Upper lobe of left lung (tissue), 4 donors: ENCODE results near the gene TMEM175.

Experiments
- POLR2A ChIP-seq, 4 donors: fragments of 450-650 bp; IDR thresholded peaks; one replicate each; pipeline ENCODE4 v1.5.1; 2016 to 2017; ENCODE audit warnings: antibody characterized with exemption in 4 of 4, mild to moderate bottlenecking in 2 of 4
- TF ChIP-seq, protein P1 (sequence below), 6 experiments: fragments of 450-650 bp in 4 of 6; fragments of 200-600 bp in 2 of 6; sonication (generic) in 2 of 6; IDR thresholded peaks; one replicate each; pipeline ENCODE4 v1.5.1; 2016 to 2019; ENCODE audit warnings: antibody characterized with exemption in 6 of 6

DNA sequence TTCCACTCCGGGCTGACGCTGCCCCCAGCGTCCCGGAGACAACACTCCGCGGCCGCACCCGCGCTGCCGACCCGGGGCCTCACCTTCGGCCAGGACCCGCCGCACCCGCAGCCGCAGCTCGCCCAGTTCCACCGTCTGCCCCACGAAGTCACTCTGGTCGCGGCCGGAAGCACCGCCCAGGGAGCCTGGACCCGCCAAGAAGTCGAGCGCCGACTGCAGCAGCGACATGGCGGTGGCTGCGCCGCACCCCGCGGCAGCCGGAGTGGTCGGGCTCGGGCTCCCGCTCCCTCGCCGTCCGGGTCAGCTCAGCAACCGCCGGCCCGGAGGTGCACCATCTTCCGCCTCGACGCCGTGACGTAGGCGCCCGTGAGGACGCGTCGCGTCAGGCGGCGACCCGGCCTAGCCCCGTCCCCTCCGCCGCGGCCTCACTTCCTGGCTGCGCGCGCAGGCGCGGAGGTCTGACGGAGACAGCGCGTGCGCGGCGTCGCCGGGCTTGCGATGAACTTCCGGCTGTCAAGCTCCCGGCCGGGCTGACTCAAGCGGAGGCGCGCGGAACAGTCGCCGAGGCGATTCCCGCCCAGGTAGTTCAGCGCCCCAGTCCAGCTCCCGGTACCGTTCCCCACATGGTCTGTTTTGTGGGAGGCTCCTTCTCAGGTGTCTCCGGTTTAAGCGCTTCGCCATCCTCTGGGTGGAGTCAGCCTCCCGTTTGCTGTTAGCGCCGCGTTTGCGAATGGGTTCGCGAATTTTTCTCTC lies at the start of gene TMEM175, which contains the start of gene GAK:
- peak; percentile 77 to 97 (median 86) for TF ChIP-seq POLR2A (IDR thresholded peaks at IDR 0.05)
- TF ChIP-seq, protein P1, sequence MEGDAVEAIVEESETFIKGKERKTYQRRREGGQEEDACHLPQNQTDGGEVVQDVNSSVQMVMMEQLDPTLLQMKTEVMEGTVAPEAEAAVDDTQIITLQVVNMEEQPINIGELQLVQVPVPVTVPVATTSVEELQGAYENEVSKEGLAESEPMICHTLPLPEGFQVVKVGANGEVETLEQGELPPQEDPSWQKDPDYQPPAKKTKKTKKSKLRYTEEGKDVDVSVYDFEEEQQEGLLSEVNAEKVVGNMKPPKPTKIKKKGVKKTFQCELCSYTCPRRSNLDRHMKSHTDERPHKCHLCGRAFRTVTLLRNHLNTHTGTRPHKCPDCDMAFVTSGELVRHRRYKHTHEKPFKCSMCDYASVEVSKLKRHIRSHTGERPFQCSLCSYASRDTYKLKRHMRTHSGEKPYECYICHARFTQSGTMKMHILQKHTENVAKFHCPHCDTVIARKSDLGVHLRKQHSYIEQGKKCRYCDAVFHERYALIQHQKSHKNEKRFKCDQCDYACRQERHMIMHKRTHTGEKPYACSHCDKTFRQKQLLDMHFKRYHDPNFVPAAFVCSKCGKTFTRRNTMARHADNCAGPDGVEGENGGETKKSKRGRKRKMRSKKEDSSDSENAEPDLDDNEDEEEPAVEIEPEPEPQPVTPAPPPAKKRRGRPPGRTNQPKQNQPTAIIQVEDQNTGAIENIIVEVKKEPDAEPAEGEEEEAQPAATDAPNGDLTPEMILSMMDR (IDR thresholded peaks at IDR 0.05) = peak in 5 of 6 experiments; percentile 9 to 70 (median 47)
